Liver (tissue), 9 donors: ENCODE data around the gene FGF12. TPM values are rescaled to one million over a fixed set of nuclear protein-coding genes. Genes with fewer than 3 reads are reported as not detected.

Source experiments
- DNase-seq: peaks from one replicate; pipeline ENCODE4 v3.0.0-alpha.2; 2017; ENCODE audit warnings: low spot score
- H3K27ac ChIP-seq, 2 donors: one replicate each; pipeline ENCODE4 v1.7.0; 2013; ENCODE audit warnings: inconsistent platforms in 2 of 2, low read length in 2 of 2, control low read depth in 1 of 2, low read depth in 1 of 2, mild to moderate bottlenecking in 1 of 2
- H3K27me3 ChIP-seq, 4 donors: one replicate each; pipeline versions ENCODE4 v1.6.1 to v1.7.0; 2013; ENCODE audit warnings: low read length in 3 of 4, inconsistent platforms in 1 of 4, mild to moderate bottlenecking in 1 of 4, moderate library complexity in 1 of 4; ENCODE audit not compliant: control insufficient read depth in 4 of 4, insufficient read depth in 4 of 4
- H3K36me3 ChIP-seq, 4 donors: one replicate each; pipeline versions ENCODE4 v1.6.1 to v1.7.0; 2013; ENCODE audit warnings: low read length in 3 of 4, mild to moderate bottlenecking in 3 of 4, low read depth in 1 of 4, moderate library complexity in 1 of 4; ENCODE audit not compliant: control insufficient read depth in 4 of 4, insufficient read depth in 3 of 4
- H3K4me1 ChIP-seq, 4 donors: one replicate each; pipeline versions ENCODE4 v1.6.1 to v1.7.0; 2013; ENCODE audit warnings: low read length in 3 of 4, mild to moderate bottlenecking in 3 of 4, moderate library complexity in 1 of 4; ENCODE audit not compliant: control insufficient read depth in 4 of 4, insufficient read depth in 4 of 4
- H3K4me3 ChIP-seq, 3 donors: one replicate each; pipeline versions ENCODE4 v1.6.1 to v1.7.0; 2013; ENCODE audit warnings: low read length in 3 of 3, control low read depth in 1 of 3, low read depth in 1 of 3, mild to moderate bottlenecking in 1 of 3
- H3K9ac ChIP-seq, 2 donors: one replicate each; pipeline ENCODE4 v1.7.0; 2013; ENCODE audit warnings: low read length in 2 of 2, mild to moderate bottlenecking in 2 of 2, moderate library complexity in 2 of 2, control low read depth in 1 of 2, low read depth in 1 of 2
- H3K9me3 ChIP-seq, 4 donors: one replicate each; pipeline versions ENCODE4 v1.6.1 to v1.7.0; 2013; ENCODE audit warnings: low read length in 3 of 4; ENCODE audit not compliant: control insufficient read depth in 4 of 4
- EGR1 ChIP-seq, 2 donors: IDR thresholded peaks; 2 replicates each; pipeline ENCODE4 v1.6.1; 2016 to 2018; ENCODE audit warnings: antibody characterized with exemption in 2 of 2, low read depth in 2 of 2
- FOXA1 ChIP-seq: IDR thresholded peaks from 2 replicates; pipeline ENCODE4 v1.6.1; 2016; ENCODE audit warnings: antibody characterized with exemption
- FOXA2 ChIP-seq: IDR thresholded peaks from 2 replicates; pipeline ENCODE4 v1.6.1; 2016; ENCODE audit warnings: antibody characterized with exemption
- GABPA ChIP-seq, 2 donors: IDR thresholded peaks in 1 of 2; conservative IDR thresholded peaks in 1 of 2; 2 replicates each; pipeline ENCODE4 v1.6.1; 2016; ENCODE audit warnings: antibody characterized with exemption in 2 of 2, mild to moderate bottlenecking in 1 of 2, moderate library complexity in 1 of 2
- HNF4A ChIP-seq, 2 donors: conservative IDR thresholded peaks; 2 replicates each; pipeline ENCODE4 v1.6.1; 2016; ENCODE audit warnings: antibody characterized with exemption in 2 of 2, mild to moderate bottlenecking in 2 of 2
- HNF4G ChIP-seq: IDR thresholded peaks from 2 replicates; pipeline ENCODE4 v1.6.1; 2016; ENCODE audit warnings: antibody characterized with exemption
- JUND ChIP-seq, 2 donors: IDR thresholded peaks; 2 replicates each; pipeline ENCODE4 v1.6.1; 2016; ENCODE audit warnings: antibody characterized with exemption in 2 of 2
- NR2F2 ChIP-seq: IDR thresholded peaks from 2 replicates; pipeline ENCODE4 v1.6.1; 2016; ENCODE audit warnings: antibody characterized with exemption
- RAD21 ChIP-seq, 2 donors: IDR thresholded peaks; 2 replicates each; pipeline ENCODE4 v1.6.1; 2016; ENCODE audit warnings: antibody characterized with exemption in 2 of 2, mild to moderate bottlenecking in 2 of 2
- RXRA ChIP-seq, 2 donors: IDR thresholded peaks; 2 replicates each; pipeline ENCODE4 v1.6.1; 2017 to 2018; ENCODE audit warnings: antibody characterized with exemption in 2 of 2, mild to moderate bottlenecking in 1 of 2
- SP1 ChIP-seq: IDR thresholded peaks from 2 replicates; pipeline ENCODE4 v1.6.1; 2018; ENCODE audit warnings: antibody characterized with exemption, mild to moderate bottlenecking
- TAF1 ChIP-seq: conservative IDR thresholded peaks from 2 replicates; pipeline ENCODE4 v1.6.1; 2016; ENCODE audit warnings: antibody characterized with exemption, mild to moderate bottlenecking
- YY1 ChIP-seq: IDR thresholded peaks from 2 replicates; pipeline ENCODE4 v1.6.1; 2016; ENCODE audit warnings: antibody characterized with exemption, mild to moderate bottlenecking
- WGBS: extraction: QIAGEN DNeasy Blood & Tissue Kit; methylation state at CpG from one replicate; pipeline ENCODE4 v1.1.7; 2013; 5-methylcytosine and 5-hydroxymethylcytosine counted together
- polyA plus RNA-seq, 2 donors: library from polyadenylated mRNA; stranded (reverse) in 1 of 2; unstranded in 1 of 2; fragments of 200-250 nt in 1 of 2; fragments of >200 nt in 1 of 2; fragmentation: Nextera tagmentation in 1 of 2; extraction: Ambion mirVana in 1 of 2; gene quantifications; one replicate each; pipeline versions ENCODE4 v1.2.1 to v1.2.3, GENCODE V29; 2013 to 2015
- total RNA-seq, 2 donors: library from RNA; depleted of rRNA; stranded (reverse); fragments of >200 nt; gene quantifications; one replicate each; pipeline ENCODE4 v1.2.3, GENCODE V29; 2014
- TF ChIP-seq, protein P1 (sequence below): IDR thresholded peaks from 2 replicates; pipeline ENCODE4 v1.6.1; 2016; ENCODE audit warnings: antibody characterized with exemption
- TF ChIP-seq, protein P2 (sequence below): IDR thresholded peaks from 2 replicates; pipeline ENCODE4 v1.6.1; 2016; ENCODE audit warnings: antibody characterized with exemption
- TF ChIP-seq, protein P3 (sequence below): IDR thresholded peaks from 2 replicates; pipeline ENCODE4 v1.6.1; 2016; ENCODE audit warnings: antibody characterized with exemption
- TF ChIP-seq, protein P4 (sequence below): fragments of 150-350 bp; IDR thresholded peaks from 2 replicates; pipeline ENCODE4 v1.5.1; 2017; ENCODE audit warnings: improper control_type of control experiment, low read depth, low read length; ENCODE audit not compliant: missing input control
- TF ChIP-seq, protein P5 (sequence below): IDR thresholded peaks from 2 replicates; pipeline ENCODE4 v1.6.1; 2016; ENCODE audit warnings: antibody characterized with exemption, mild to moderate bottlenecking
- donor health status: healthy.
- donor health status: healthy.
- donor health status: healthy.
- donor health status: healthy.
- donor health status: healthy.

Gene FGF12
- total and polyA plus RNA-seq, 4 donors, result 0.11 to 0.59 (median 0.19) TPM

DNA sequence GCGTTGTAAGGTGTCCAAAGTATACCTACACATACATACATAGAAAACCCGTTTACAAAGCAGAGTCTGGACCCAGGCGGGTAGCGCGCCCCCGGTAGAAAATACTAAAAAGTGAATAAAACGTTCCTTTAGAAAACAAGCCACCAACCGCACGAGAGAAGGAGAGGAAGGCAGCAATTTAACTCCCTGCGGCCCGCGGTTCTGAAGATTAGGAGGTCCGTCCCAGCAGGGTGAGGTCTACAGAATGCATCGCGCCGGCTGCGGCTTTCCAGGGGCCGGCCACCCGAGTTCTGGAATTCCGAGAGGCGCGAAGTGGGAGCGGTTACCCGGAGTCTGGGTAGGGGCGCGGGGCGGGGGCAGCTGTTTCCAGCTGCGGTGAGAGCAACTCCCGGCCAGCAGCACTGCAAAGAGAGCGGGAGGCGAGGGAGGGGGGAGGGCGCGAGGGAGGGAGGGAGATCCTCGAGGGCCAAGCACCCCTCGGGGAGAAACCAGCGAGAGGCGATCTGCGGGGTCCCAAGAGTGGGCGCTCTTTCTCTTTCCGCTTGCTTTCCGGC, 318.6 kb downstream of the FGF12 start:
- WGBS, result 2% methylated on average over 41 of the region's 41 CpGs
- no peak overlapping the region for H3K27ac ChIP-seq

More for the DNA sequence above, 318.6 kb downstream of the FGF12 start:
- Histone ChIP-seq H3K4me1 (peaks cover 13 to 26% (median 21%) of the 10 kb centered on the region in 4 donors), H3K9ac (no peak overlapping the region), H3K27me3 (peaks cover 0 to 42% (median 9%) of the 10 kb centered on the region in 4 donors), H3K36me3 (no peaks in the 10 kb centered on the region), H3K9me3 (no peaks in the 10 kb centered on the region), H3K4me3 (peak overlapping the region in 2 of 3 donors; percentile 50 to 58)
- TF ChIP-seq, protein P1, sequence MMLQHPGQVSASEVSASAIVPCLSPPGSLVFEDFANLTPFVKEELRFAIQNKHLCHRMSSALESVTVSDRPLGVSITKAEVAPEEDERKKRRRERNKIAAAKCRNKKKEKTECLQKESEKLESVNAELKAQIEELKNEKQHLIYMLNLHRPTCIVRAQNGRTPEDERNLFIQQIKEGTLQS, result no peak
- no peak for TF ChIP-seq HNF4A (conservative IDR thresholded peaks at IDR 0.05)
- TF ChIP-seq FOXA2, result no peak
- TF ChIP-seq GABPA (IDR thresholded peaks at IDR 0.05 in 1 of 2, conservative IDR thresholded peaks at IDR 0.05 in 1 of 2), result no peak
- no peak for TF ChIP-seq RXRA (IDR thresholded peaks at IDR 0.05)
- TF ChIP-seq RAD21 (IDR thresholded peaks at IDR 0.05), result no peak
- TF ChIP-seq, protein P2, sequence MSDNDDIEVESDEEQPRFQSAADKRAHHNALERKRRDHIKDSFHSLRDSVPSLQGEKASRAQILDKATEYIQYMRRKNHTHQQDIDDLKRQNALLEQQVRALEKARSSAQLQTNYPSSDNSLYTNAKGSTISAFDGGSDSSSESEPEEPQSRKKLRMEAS, result no peak
- TF ChIP-seq JUND (IDR thresholded peaks at IDR 0.05), result no peak
- TF ChIP-seq SP1, result no peak
- TF ChIP-seq TAF1, result no peak
- TF ChIP-seq EGR1 (IDR thresholded peaks at IDR 0.05; ENCODE audit: low read depth in 2 of 2), result no peak
- TF ChIP-seq FOXA1, result no peak
- no peak for TF ChIP-seq HNF4G
- TF ChIP-seq, protein P3, sequence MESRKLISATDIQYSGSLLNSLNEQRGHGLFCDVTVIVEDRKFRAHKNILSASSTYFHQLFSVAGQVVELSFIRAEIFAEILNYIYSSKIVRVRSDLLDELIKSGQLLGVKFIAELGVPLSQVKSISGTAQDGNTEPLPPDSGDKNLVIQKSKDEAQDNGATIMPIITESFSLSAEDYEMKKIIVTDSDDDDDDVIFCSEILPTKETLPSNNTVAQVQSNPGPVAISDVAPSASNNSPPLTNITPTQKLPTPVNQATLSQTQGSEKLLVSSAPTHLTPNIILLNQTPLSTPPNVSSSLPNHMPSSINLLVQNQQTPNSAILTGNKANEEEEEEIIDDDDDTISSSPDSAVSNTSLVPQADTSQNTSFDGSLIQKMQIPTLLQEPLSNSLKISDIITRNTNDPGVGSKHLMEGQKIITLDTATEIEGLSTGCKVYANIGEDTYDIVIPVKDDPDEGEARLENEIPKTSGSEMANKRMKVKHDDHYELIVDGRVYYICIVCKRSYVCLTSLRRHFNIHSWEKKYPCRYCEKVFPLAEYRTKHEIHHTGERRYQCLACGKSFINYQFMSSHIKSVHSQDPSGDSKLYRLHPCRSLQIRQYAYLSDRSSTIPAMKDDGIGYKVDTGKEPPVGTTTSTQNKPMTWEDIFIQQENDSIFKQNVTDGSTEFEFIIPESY, result no peak
- TF ChIP-seq NR2F2, result no peak
- TF ChIP-seq, protein P4, sequence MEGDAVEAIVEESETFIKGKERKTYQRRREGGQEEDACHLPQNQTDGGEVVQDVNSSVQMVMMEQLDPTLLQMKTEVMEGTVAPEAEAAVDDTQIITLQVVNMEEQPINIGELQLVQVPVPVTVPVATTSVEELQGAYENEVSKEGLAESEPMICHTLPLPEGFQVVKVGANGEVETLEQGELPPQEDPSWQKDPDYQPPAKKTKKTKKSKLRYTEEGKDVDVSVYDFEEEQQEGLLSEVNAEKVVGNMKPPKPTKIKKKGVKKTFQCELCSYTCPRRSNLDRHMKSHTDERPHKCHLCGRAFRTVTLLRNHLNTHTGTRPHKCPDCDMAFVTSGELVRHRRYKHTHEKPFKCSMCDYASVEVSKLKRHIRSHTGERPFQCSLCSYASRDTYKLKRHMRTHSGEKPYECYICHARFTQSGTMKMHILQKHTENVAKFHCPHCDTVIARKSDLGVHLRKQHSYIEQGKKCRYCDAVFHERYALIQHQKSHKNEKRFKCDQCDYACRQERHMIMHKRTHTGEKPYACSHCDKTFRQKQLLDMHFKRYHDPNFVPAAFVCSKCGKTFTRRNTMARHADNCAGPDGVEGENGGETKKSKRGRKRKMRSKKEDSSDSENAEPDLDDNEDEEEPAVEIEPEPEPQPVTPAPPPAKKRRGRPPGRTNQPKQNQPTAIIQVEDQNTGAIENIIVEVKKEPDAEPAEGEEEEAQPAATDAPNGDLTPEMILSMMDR, result no peak
- TF ChIP-seq, protein P5, sequence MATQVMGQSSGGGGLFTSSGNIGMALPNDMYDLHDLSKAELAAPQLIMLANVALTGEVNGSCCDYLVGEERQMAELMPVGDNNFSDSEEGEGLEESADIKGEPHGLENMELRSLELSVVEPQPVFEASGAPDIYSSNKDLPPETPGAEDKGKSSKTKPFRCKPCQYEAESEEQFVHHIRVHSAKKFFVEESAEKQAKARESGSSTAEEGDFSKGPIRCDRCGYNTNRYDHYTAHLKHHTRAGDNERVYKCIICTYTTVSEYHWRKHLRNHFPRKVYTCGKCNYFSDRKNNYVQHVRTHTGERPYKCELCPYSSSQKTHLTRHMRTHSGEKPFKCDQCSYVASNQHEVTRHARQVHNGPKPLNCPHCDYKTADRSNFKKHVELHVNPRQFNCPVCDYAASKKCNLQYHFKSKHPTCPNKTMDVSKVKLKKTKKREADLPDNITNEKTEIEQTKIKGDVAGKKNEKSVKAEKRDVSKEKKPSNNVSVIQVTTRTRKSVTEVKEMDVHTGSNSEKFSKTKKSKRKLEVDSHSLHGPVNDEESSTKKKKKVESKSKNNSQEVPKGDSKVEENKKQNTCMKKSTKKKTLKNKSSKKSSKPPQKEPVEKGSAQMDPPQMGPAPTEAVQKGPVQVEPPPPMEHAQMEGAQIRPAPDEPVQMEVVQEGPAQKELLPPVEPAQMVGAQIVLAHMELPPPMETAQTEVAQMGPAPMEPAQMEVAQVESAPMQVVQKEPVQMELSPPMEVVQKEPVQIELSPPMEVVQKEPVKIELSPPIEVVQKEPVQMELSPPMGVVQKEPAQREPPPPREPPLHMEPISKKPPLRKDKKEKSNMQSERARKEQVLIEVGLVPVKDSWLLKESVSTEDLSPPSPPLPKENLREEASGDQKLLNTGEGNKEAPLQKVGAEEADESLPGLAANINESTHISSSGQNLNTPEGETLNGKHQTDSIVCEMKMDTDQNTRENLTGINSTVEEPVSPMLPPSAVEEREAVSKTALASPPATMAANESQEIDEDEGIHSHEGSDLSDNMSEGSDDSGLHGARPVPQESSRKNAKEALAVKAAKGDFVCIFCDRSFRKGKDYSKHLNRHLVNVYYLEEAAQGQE, result no peak
- TF ChIP-seq YY1, result no peak
- DNase-seq, result no peak
